A549 (cell line): ENCODE measurements around the gene SCYGR1. TPM values are rescaled to one million over a fixed set of nuclear protein-coding genes. Genes with fewer than 3 reads are reported as not detected.

Source experiments
- ATAC-seq, 2 experiments: fragments of 200-7000 bp in 1 of 2; fragments of >200 bp in 1 of 2; cut with Nextera tagmentation in 1 of 2; cut with Tn5 transposase in 1 of 2; 3 replicates each; pipeline versions ENCODE4 v1.8.0 to v1.9.1; 2018 to 2020; ENCODE audit warnings: mild to moderate bottlenecking in 1 of 2, moderate library complexity in 1 of 2
- CTCF ChIA-PET: fragments of 300-600 bp; sonication (Branson Sonifier 250); formaldehyde crosslinking; extraction: SDS; loops from one replicate; lab custom pipeline; 2021; ENCODE audit warnings: antibody characterized with exemption, inconsistent platforms; lab: Yijun Ruan, JAX
- POLR2A ChIA-PET: fragments of 350-600 bp; formaldehyde crosslinking; extraction: SDS; loops from one replicate; lab custom pipeline; 2021; ENCODE audit warnings: antibody characterized with exemption, inconsistent platforms; lab: Yijun Ruan, JAX
- DNase-seq, 2 experiments: peaks; one replicate each; pipeline versions ENCODE4 v3.0.0 to v3.0.0-alpha.2; 2011 to 2016; ENCODE audit warnings: low read depth in 1 of 2, low spot score in 1 of 2
- FAIRE-seq: peaks from 2 replicates; lab custom pipeline; 2011; peaks lifted over from hg19 to GRCh38; lab: Jason Lieb, UNC
- H3K27ac ChIP-seq, 2 experiments: fragments of >200 bp; sonication (Bioruptor Twin); formaldehyde crosslinking; 3 replicates each; pipeline ENCODE4 v1.5.1; 2016 to 2017
- H3K4me1 ChIP-seq: fragments of >200 bp; sonication (Bioruptor Twin); formaldehyde crosslinking; 3 replicates; pipeline ENCODE4 v1.6.1; 2016
- H3K4me2 ChIP-seq: fragments of >200 bp; sonication (Bioruptor Twin); formaldehyde crosslinking; 3 replicates; pipeline ENCODE4 v1.6.1; 2016
- H3K4me3 ChIP-seq: fragments of >200 bp; sonication (Bioruptor Twin); formaldehyde crosslinking; 3 replicates; pipeline ENCODE4 v1.5.1; 2016
- H3K9me3 ChIP-seq: fragments of >200 bp; sonication (Bioruptor Twin); formaldehyde crosslinking; 3 replicates; pipeline ENCODE4 v1.6.1; 2016
- CBX2 ChIP-seq: fragments of 200-600 bp; sonication (generic); IDR thresholded peaks from 2 replicates; pipeline ENCODE4 v1.6.1; 2016; ENCODE audit warnings: low read depth, mild to moderate bottlenecking, borderline replicate concordance
- CHD2 ChIP-seq: fragments of 150-350 bp; IDR thresholded peaks from 2 replicates; pipeline ENCODE4 v1.6.1; 2014; ENCODE audit warnings: low read length; ENCODE audit not compliant: partially characterized antibody
- CHD4 ChIP-seq: fragments of 200-600 bp; sonication (generic); IDR thresholded peaks from 2 replicates; pipeline ENCODE4 v1.6.1; 2016; ENCODE audit warnings: antibody characterized with exemption, mild to moderate bottlenecking, borderline replicate concordance
- EP300 ChIP-seq, 2 experiments: fragments of >200 bp; sonication (Bioruptor Twin); formaldehyde crosslinking; IDR thresholded peaks; 2 replicates in 1 of 2; 3 replicates in 1 of 2; pipeline ENCODE4 v1.6.1; 2016 to 2017
- FOSL2 ChIP-seq, 2 experiments: fragments of 450-650 bp in 1 of 2; fragments of >200 bp in 1 of 2; sonication (Bioruptor Twin) in 1 of 2; formaldehyde crosslinking; IDR thresholded peaks; 2 replicates each; pipeline versions ENCODE4 v1.5.0 to v1.6.1; 2016 to 2020; ENCODE audit warnings: mild to moderate bottlenecking in 1 of 2, moderate library complexity in 1 of 2
- HOXB13 ChIP-seq: fragments of 250-450 bp; sonication (Bioruptor Pico); IDR thresholded peaks from 2 replicates; pipeline ENCODE4 v1.5.0; 2020; ENCODE audit warnings: low read depth, mild to moderate bottlenecking, moderate library complexity
- JUN ChIP-seq, 2 experiments: fragments of >200 bp; sonication (Bioruptor Twin); formaldehyde crosslinking; IDR thresholded peaks; 2 replicates in 1 of 2; 3 replicates in 1 of 2; pipeline ENCODE4 v1.6.1; 2016 to 2017
- JUNB ChIP-seq: fragments of >200 bp; sonication (Bioruptor Twin); formaldehyde crosslinking; IDR thresholded peaks from 2 replicates; pipeline ENCODE4 v1.6.1; 2016
- KDM5A ChIP-seq: fragments of 200-600 bp; sonication (generic); IDR thresholded peaks from 2 replicates; pipeline ENCODE4 v1.6.1; 2016; ENCODE audit warnings: antibody characterized with exemption, mild to moderate bottlenecking
- NR3C1 ChIP-seq: fragments of >200 bp; sonication (Bioruptor Twin); formaldehyde crosslinking; IDR thresholded peaks from 3 replicates; pipeline ENCODE4 v1.6.1; 2017
- POLR2A ChIP-seq: IDR thresholded peaks from 2 replicates; pipeline ENCODE4 v1.6.1; 2012; ENCODE audit warnings: mild to moderate bottlenecking, low read length
- RAD21 ChIP-seq, 2 experiments: fragments of >200 bp in 1 of 2; sonication (Bioruptor Twin) in 1 of 2; formaldehyde crosslinking in 1 of 2; IDR thresholded peaks in 1 of 2; conservative IDR thresholded peaks in 1 of 2; 2 replicates in 1 of 2; 3 replicates in 1 of 2; pipeline ENCODE4 v1.6.1; 2012 to 2018; ENCODE audit warnings: inconsistent platforms in 1 of 2
- SREBF2 ChIP-seq: fragments of 450-650 bp; IDR thresholded peaks from 2 replicates; pipeline ENCODE4 v1.6.1; 2014; ENCODE audit warnings: mild to moderate bottlenecking, moderate library complexity
- ZNF302 ChIP-seq: fragments of 250-450 bp; sonication (Bioruptor Pico); IDR thresholded peaks from 2 replicates; pipeline ENCODE4 v1.9.0; 2021; ENCODE audit warnings: inconsistent platforms, mild to moderate bottlenecking, moderate library complexity
- WGBS: methylation state at CpG from one replicate; pipeline ENCODE4 v1.1.6; 2017; ENCODE audit errors: missing lambda C conversion rate; 5-methylcytosine and 5-hydroxymethylcytosine counted together
- polyA plus RNA-seq, 4 experiments: library from polyadenylated mRNA; depleted of rRNA in 3 of 4; stranded (reverse); fragments of >200 nt; fragmentation: RNase III in 1 of 4; extraction: RNeasy Plus Mini Kit Qiagen cat#74134 plus additional on column Dnase treatment in 1 of 4; gene quantifications; 2 replicates in 3 of 4; 3 replicates in 1 of 4; pipeline ENCODE4 v1.2.3, GENCODE V29; 2011 to 2017
- TF ChIP-seq, protein P1 (sequence below): fragments of 250-450 bp; sonication (Bioruptor Pico); IDR thresholded peaks from 2 replicates; pipeline ENCODE4 v1.5.0; 2020; ENCODE audit warnings: low read depth, mild to moderate bottlenecking, moderate library complexity
- TF ChIP-seq, protein P2 (sequence below): fragments of >200 bp; sonication (Bioruptor Twin); formaldehyde crosslinking; IDR thresholded peaks from 3 replicates; pipeline ENCODE4 v1.5.1; 2016
- TF ChIP-seq, protein P3 (sequence below): fragments of >200 bp; sonication (Bioruptor Twin); formaldehyde crosslinking; IDR thresholded peaks from 2 replicates; pipeline ENCODE4 v1.6.1; 2016

Gene SCYGR1
- polyA plus RNA-seq, 2 of the 4 experiments (the other 2 are of a cell fraction): not detected

DNA sequence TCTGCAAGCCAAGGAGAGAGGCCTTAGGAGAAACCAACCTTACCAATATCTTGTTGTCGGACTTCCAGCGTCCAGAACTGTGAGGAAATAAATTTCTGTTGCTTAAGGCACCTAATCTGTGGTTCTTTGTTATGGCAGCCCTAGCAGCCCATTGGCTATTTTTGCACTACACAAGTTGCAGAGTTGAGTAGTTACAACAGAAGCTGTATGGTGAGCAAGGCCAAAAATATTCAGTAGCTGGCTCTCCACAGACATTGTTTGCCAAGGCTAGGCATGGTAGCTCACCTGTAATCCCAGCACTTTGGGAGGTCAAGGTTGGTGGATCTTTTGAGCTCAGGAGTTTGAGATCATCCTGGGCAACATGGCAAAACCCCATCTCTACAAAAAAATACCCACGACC lies 27.1 kb upstream of the SCYGR1 start:
- Histone ChIP-seq H3K9me3 (no peaks in the 10 kb centered on the region), H3K4me2 (peak overlapping the region; percentile 40), H3K27ac (peak overlapping the region; percentile 80 to 89)
- no peak for FAIRE-seq
- TF ChIP-seq FOSL2 (IDR thresholded peaks at IDR 0.05) (no peak), FOSL2 (CRISPR knock-in tag; IDR thresholded peaks at IDR 0.05) (peak; percentile 33; the same call in 1 of the 2 replicates), CBX2 (no peak)
- TF ChIP-seq, all 56 proteins: peak for 1
- DNase-seq (peak in 1 of 2 experiments; percentile 55), ATAC-seq (peak in 1 of 2 experiments; percentile 53; a peak in 3 of 6 replicates)
- CTCF ChIA-PET: interaction anchor here (2.0 to 2.6 kb wide), 3 partner anchors 8 to 53 kb away, joined by 8 to 15 read pairs (median 12); no protein-coding TSS in a partner anchor
- Histone ChIP-seq H3K4me1 (peaks cover 65% of the 10 kb centered on the region), H3K4me3 (no peak overlapping the region)
- 87% methylated on average over 3 of the region's 3 CpGs for WGBS
- POLR2A ChIA-PET: no interaction called here

DNA sequence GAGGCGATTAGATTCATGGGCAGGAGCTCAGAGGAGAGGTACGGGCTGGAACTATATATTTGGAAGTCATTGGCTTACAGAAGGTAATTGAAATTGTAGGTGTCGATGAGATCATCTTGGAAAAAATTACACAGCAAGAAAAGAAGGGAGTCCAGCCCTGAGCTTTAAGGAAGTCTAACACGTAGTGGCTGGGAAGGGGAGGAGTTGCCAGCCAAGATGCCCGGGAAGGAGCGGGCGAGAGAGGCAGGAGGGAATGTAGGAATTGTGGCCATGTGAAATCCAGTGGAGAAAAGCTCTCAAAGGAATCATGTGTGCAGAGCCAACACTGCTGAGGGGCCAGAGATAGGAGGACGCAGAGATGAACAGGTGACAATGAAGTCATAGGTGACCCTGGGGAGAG lies 25.6 kb upstream of the SCYGR1 start:
- TF ChIP-seq RAD21 (conservative IDR thresholded peaks at IDR 0.05 in 1 of 2, IDR thresholded peaks at IDR 0.05 in 1 of 2) (no peak), JUN (IDR thresholded peaks at IDR 0.05) (no peak), CHD2 (no peak), FOSL2 (IDR thresholded peaks at IDR 0.05) (no peak), FOSL2 (CRISPR knock-in tag; IDR thresholded peaks at IDR 0.05) (no peak), HOXB13 (CRISPR knock-in tag) (no peak), KDM5A (no peak), NR3C1 (no peak)
- TF ChIP-seq, protein P1, sequence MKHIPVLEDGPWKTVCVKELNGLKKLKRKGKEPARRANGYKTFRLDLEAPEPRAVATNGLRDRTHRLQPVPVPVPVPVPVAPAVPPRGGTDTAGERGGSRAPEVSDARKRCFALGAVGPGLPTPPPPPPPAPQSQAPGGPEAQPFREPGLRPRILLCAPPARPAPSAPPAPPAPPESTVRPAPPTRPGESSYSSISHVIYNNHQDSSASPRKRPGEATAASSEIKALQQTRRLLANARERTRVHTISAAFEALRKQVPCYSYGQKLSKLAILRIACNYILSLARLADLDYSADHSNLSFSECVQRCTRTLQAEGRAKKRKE (CRISPR knock-in tag): no peak
- FAIRE-seq (no peak), ATAC-seq (no peak), DNase-seq (no peak)
- 92% methylated on average over 8 of the region's 8 CpGs for WGBS
- Histone ChIP-seq H3K4me1 (peaks cover 70% of the 10 kb centered on the region), H3K9me3 (no peaks in the 10 kb centered on the region), H3K4me3 (no peak overlapping the region), H3K4me2 (peak overlapping the region; percentile 1; the same call in 1 of the 3 replicates), H3K27ac (peak overlapping the region; percentile 62 to 88)
- POLR2A ChIA-PET: no interaction called here
- CTCF ChIA-PET: interaction anchor here (0.8 kb wide), 1 partner anchor 100 kb away, joined by 3 read pairs; no protein-coding TSS in a partner anchor

DNA sequence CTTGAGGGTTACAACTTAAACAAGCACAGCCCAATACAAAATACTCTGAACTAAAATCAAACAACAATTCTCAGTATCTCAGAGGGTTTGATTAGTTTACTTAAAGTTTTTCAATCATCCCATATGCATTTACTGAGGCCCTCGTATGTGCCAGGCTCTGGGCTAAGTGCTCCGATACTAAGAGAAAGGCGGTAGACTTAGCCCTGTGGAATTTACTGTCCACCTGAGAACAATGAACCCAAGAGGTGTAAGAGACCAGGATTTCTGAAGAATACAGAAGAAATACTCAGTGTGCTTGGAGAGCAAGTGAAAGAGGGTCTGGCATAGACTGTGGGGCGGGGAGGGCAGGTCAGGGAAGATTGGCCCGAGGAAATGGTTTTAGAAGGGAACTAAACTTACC lies 25.1 kb upstream of the SCYGR1 start:
- peak overlapping the region; percentile 62 to 88 for H3K27ac ChIP-seq
- TF ChIP-seq, protein P2, sequence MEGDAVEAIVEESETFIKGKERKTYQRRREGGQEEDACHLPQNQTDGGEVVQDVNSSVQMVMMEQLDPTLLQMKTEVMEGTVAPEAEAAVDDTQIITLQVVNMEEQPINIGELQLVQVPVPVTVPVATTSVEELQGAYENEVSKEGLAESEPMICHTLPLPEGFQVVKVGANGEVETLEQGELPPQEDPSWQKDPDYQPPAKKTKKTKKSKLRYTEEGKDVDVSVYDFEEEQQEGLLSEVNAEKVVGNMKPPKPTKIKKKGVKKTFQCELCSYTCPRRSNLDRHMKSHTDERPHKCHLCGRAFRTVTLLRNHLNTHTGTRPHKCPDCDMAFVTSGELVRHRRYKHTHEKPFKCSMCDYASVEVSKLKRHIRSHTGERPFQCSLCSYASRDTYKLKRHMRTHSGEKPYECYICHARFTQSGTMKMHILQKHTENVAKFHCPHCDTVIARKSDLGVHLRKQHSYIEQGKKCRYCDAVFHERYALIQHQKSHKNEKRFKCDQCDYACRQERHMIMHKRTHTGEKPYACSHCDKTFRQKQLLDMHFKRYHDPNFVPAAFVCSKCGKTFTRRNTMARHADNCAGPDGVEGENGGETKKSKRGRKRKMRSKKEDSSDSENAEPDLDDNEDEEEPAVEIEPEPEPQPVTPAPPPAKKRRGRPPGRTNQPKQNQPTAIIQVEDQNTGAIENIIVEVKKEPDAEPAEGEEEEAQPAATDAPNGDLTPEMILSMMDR: no peak
- TF ChIP-seq ZNF302 (CRISPR knock-in tag) (no peak), JUNB (no peak), POLR2A (no peak), CHD4 (no peak), NR3C1 (no peak), SREBF2 (no peak), EP300 (IDR thresholded peaks at IDR 0.05) (no peak), KDM5A (no peak)
- TF ChIP-seq, protein P3, sequence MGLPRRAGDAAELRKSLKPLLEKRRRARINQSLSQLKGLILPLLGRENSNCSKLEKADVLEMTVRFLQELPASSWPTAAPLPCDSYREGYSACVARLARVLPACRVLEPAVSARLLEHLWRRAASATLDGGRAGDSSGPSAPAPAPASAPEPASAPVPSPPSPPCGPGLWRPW: no peak
- TF ChIP-seq, all 56 proteins: peak for 0
- FAIRE-seq: no peak
- Histone ChIP-seq H3K4me2 (0 out of 3 replicates have a peak overlapping the region, but pooled peaks have one; percentile 1), H3K4me3 (no peak overlapping the region), H3K4me1 (peaks cover 74% of the 10 kb centered on the region), H3K9me3 (no peaks in the 10 kb centered on the region)
- ChIA-PET POLR2A (no interaction called here), CTCF (no interaction called here)
- no peak for DNase-seq
- 93% methylated on average over 5 of the region's 5 CpGs for WGBS
- ATAC-seq: no peak
